NT2/D1 (cell line): Measurements from ENCODE around the gene CEP85.

Experiments used
- DNase-seq: peaks from one replicate; pipeline ENCODE4 v3.0.0-alpha.2; 2011; ENCODE audit warnings: low read depth, low spot score
- H3K27me3 ChIP-seq: 2 replicates; pipeline ENCODE4 v1.6.0; 2011; ENCODE audit warnings: mild to moderate bottlenecking; ENCODE audit not compliant: insufficient read length, insufficient read depth
- H3K36me3 ChIP-seq: 2 replicates; pipeline ENCODE4 v1.6.1; 2011; ENCODE audit warnings: mild to moderate bottlenecking, low read length, mixed read lengths; ENCODE audit not compliant: insufficient read depth, insufficient read length
- H3K4me1 ChIP-seq: 2 replicates; pipeline ENCODE4 v1.5.1; 2011; ENCODE audit not compliant: insufficient read depth, insufficient read length
- H3K4me3 ChIP-seq: 2 replicates; pipeline ENCODE4 v1.5.1; 2011; ENCODE audit warnings: low read depth; ENCODE audit not compliant: insufficient read length
- H3K9ac ChIP-seq: 2 replicates; pipeline ENCODE4 v1.6.0; 2011; ENCODE audit warnings: low read depth; ENCODE audit not compliant: insufficient read length
- H3K9me3 ChIP-seq: 2 replicates; pipeline ENCODE4 v1.5.1; 2011; ENCODE audit warnings: mild to moderate bottlenecking, low read length; ENCODE audit not compliant: insufficient read depth
- SUZ12 ChIP-seq: IDR thresholded peaks from 2 replicates; pipeline ENCODE4 v1.6.1; 2011; ENCODE audit not compliant: insufficient read length, insufficient read depth; ENCODE audit errors: extremely low read depth
- YY1 ChIP-seq: IDR thresholded peaks from 2 replicates; pipeline ENCODE4 v1.6.1; 2011; ENCODE audit not compliant: insufficient read length, insufficient read depth
- ZNF274 ChIP-seq: IDR thresholded peaks from 2 replicates; pipeline ENCODE4 v1.6.1; 2011; ENCODE audit warnings: mild to moderate bottlenecking, low read depth, low read length

CEP85 gene

GRCh38 chr1:26283871-26284596 is 50.0 kb downstream of the CEP85 start:
- Histone ChIP-seq H3K9ac (no peak overlapping the region), H3K9me3 (no peaks in the 10 kb centered on the region), H3K4me3 (no peak overlapping the region), H3K4me1 (peaks cover 39% of the 10 kb centered on the region), H3K27me3 (no peaks in the 10 kb centered on the region), H3K36me3 (peaks cover 30% of the 10 kb centered on the region)
- no peak for DNase-seq
- TF ChIP-seq SUZ12 (no peak), ZNF274 (no peak), YY1 (no peak)

DNA sequence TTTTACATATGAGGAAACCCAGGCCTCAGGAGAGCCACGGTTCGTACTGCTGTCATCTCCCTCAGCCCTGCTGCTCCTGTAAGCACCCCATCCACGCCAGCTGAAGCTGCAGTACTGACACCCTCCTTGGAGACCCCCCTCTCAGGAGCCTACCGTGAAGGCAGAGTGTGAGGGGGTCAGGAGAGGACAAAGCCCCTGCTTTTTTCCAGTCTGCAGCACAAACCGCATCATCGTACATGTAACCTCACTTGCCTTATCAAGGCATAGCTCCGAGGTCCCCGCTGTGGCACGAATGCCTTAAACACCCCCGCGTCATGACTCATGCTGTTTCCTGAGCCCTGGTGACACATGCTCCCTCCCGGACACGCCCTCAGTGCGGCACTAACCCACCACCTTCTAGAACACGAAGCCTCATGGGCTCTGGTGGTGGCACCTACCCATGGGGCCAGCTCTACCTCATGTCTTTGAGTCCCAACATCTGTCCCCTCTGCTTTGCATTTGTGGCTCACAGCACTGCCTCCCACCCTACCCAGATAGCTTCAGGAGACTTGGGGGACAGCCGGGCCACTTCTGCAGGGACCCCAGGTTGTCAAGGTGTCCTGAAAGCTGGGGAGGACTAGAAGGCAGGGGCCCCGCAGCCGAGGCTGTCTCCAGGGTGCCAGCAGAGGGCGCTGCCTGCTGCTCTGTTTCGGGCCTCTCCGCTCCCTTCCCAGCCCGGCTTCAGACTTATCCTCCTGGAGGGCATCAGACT is 50.8 kb downstream of the CEP85 start:
- Histone ChIP-seq H3K27me3 (no peaks in the 10 kb centered on the region), H3K9me3 (no peaks in the 10 kb centered on the region), H3K4me1 (peaks cover 40% of the 10 kb centered on the region), H3K9ac (peak overlapping the region; percentile 46), H3K36me3 (peaks cover 35% of the 10 kb centered on the region), H3K4me3 (no peak overlapping the region)
- DNase-seq, result no peak
- TF ChIP-seq YY1, result no peak
- no peak for TF ChIP-seq ZNF274
- TF ChIP-seq SUZ12, result no peak

DNA sequence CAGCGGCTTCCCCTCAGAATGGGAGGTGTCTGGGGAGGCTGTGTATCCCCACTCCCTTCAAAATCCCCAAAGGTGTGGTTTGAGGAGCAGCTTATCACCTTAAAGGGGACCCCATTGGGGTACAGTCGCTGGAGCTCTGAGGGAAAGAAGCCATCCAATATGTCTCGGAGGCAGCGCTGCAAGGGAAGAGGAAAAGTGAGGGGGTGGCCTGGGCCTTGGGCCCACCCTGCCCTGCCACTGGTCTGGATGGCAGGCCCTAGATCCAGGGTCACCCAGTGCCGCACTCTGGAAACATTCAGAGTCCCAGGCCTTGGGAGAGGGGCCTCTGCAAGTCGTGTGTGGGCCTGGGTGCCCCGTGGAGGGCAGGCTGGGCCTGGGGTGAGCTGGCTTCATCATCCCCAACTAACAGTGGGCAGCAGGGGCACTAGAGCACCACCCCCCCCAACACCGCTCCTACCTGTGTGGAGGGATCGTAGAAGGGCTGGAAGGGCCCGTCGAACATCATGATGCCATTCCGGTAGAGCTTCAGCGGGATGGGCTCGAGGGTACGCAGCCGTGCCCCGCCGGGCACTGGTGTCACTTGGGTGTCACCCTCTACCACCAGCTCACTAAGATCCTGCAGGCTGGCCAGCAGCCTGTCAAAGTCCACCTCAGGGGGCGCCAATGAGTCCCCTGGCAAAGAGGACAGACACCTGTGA is 51.5 kb downstream of the CEP85 start:
- Histone ChIP-seq H3K9ac (peak overlapping the region; percentile 22), H3K4me3 (no peak overlapping the region), H3K36me3 (peaks cover 35% of the 10 kb centered on the region), H3K4me1 (peaks cover 46% of the 10 kb centered on the region), H3K27me3 (no peaks in the 10 kb centered on the region), H3K9me3 (no peaks in the 10 kb centered on the region)
- TF ChIP-seq YY1, result no peak
- no peak for TF ChIP-seq SUZ12
- TF ChIP-seq ZNF274, result no peak
- peak; percentile 84 for DNase-seq

DNA sequence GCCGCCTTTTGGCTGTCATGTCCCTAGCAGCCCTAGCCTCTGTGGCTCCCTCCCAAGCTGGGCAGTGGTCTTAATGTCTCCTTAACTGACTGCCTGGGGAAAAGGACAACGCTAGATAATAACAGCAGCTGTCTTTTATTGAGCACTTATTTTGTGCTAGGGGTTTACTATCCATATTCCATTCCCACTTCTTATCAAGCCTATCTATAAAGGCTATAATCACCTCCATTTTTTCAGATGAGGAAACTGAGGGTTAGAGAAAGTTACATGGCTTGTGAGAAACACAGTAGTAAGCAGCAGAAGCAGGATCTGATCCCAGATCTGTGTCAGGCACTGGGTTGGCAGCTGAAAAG is 52.0 kb downstream of the CEP85 start:
- H3K36me3 ChIP-seq, result peaks cover 32% of the 10 kb centered on the region
- no peak overlapping the region for H3K4me3 ChIP-seq
- H3K4me1 ChIP-seq, result peaks cover 49% of the 10 kb centered on the region
- H3K27me3 ChIP-seq, result no peaks in the 10 kb centered on the region
- TF ChIP-seq YY1 (no peak), ZNF274 (no peak), SUZ12 (no peak)
- H3K9me3 ChIP-seq, result no peaks in the 10 kb centered on the region
- no peak for DNase-seq
- H3K9ac ChIP-seq, result no peak overlapping the region

DNA sequence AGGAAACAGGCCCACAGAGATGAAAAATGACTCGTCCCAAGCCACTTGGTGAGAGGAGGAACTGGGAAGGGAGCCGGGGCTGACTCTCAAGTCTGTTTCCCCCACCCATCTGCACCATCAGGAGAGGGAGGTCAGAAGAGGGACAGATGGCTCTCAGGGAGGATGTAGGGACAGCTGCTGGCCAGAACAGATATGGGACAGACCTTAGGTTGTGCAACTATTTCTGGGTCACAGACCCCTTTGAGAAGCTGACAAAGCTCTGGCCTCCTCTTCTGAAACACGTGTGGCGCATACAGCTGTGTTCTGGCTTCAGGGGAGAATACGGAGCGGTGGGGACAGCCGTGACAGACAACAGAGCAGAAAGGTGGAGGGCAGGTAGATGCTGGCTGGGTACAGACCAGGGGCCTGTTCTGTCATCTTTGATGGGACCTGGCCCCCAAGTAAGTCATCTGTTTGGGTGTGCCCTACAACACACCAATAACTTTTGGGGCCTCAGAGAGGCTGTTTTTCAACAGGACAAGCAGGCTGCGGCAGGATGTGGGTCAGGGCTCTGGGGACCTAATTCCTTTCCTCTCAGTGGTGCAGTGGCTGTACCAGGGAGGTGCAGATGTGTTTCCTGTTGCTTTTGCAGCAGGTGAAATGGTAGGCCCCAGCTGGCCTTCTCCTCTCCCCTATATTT is 53.2 kb downstream of the CEP85 start:
- no peak for DNase-seq
- H3K27me3 ChIP-seq, result no peaks in the 10 kb centered on the region
- H3K36me3 ChIP-seq, result peaks cover 31% of the 10 kb centered on the region
- H3K9ac ChIP-seq, result no peak overlapping the region
- no peak overlapping the region for H3K4me3 ChIP-seq
- TF ChIP-seq SUZ12 (no peak), YY1 (no peak), ZNF274 (no peak)
- H3K4me1 ChIP-seq, result peaks cover 43% of the 10 kb centered on the region
- H3K9me3 ChIP-seq, result no peaks in the 10 kb centered on the region

- no peak for TF ChIP-seq YY1
- TF ChIP-seq ZNF274, result no peak
- TF ChIP-seq SUZ12, result no peak
- Histone ChIP-seq H3K36me3 (peaks cover 27% of the 10 kb centered on the region), H3K9me3 (no peaks in the 10 kb centered on the region), H3K27me3 (no peaks in the 10 kb centered on the region), H3K9ac (no peak overlapping the region), H3K4me3 (no peak overlapping the region), H3K4me1 (peaks cover 37% of the 10 kb centered on the region)
- DNase-seq, result no peak
These were observed 53.8 kb downstream of the CEP85 start for GRCh38 chr1:26287811-26288210.
